ENCODE measurements around the gene GLT1D1.

The GLT1D1 gene

DNA sequence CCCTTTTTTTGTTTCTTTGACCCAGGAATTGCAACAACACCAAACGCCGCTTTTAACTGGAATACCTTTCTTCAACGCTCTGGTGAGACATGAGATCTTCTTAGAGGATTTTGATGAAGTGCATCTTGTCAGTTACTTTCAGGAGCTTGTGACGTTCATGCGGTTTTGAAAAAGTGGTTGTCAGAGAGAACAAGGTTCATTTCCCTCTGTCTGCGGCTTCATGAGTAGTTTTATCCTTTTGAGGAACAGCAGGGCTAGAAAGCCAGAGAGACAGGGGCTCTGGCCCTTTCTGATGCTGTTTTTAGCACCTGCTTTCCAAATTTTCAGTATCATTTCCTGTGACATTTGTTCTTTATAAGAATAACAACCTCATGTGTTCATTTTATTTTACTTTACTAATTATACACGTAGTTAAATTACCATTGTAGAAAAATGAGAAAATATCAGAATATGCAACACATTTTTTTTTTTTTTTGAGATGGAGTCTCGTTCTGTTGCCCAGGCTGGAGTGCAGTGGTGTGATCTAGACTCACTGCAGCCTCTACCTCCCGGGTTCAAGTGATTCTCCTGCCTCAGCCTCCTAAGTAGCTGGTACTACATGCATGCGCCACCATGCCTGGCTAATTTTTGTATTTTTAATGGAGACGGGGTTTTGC is 61.8 kb downstream of the GLT1D1 start:
- peak; percentile 11 for DNase-seq (ENCODE audit: low read depth)

DNA sequence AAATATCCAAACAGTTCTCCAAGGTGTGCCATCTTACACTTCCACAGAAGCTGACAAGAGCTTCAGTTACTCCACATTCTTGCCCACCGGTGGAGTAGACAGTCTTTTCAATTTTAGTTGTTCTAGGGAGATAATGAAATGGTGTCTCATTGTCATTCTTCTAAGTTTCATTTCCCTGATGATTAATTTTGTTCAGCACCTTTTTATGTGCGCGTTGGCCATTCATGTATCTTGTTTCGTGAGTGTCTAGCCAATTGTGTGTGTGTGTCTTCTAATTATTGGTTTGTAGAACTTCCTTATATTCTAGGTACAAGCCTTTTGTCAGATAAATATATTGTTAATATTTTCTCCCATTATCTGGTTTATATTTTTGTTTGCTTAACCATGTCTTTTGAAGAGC is 63.1 kb downstream of the GLT1D1 start:
- DNase-seq (ENCODE audit: low read depth) = no peak

DNA sequence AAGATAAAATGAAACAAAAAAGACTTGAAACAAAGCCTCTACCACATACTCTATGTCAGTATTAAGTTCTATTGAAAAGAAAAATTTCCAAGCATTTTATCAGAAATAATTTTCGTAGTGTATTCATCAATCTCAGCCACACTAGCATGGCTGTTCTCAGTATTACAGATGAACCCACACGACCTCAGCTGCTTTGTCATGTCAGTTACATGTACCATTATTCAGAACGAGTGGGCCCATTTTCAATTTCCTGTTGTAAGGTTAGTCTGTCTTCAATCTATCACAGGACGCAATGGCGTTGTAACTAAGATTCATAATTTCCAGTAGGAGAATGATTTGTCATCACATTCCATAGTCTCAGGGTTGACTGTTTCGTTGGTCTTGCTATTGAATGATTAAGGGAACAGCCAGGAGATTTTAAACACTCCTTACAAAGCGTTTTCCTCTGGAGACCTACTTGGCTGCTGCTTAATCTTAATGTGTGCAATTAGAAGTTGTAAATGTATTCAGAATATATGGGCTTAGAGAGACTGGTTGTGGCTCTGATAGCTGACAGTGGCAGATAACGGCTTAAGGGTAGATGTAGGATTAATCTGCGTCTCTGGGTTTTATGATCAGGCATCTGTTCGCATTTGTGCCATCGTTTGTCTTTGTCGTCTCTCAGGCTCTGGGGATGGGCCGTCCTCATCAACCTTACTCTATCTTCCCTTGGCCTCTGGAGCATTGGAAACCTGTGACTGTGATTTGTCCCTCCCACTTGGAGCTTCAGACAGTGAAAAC is 65.4 kb downstream of the GLT1D1 start:
- DNase-seq (ENCODE audit: low read depth) = no peak

DNA sequence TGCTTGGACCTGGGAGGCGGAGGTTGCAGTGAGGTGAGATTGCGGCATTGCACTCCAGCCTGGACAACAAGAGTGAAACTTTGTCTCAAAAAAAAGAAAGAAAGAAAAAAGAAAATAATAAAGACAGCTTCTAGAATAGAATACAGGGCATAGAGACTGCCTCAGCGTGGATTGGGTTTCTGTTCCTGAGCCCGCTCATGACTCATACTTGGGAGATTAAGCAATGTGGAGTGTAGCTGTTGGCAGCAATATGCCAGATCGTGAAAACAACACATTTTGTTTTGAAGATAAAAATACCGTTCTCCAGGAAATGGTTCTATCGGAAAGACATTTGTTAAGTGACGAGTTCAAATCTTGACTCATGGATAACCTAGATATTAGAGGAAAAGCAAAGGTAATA is 67.2 kb downstream of the GLT1D1 start:
- no peak for DNase-seq (ENCODE audit: low read depth)

DNA sequence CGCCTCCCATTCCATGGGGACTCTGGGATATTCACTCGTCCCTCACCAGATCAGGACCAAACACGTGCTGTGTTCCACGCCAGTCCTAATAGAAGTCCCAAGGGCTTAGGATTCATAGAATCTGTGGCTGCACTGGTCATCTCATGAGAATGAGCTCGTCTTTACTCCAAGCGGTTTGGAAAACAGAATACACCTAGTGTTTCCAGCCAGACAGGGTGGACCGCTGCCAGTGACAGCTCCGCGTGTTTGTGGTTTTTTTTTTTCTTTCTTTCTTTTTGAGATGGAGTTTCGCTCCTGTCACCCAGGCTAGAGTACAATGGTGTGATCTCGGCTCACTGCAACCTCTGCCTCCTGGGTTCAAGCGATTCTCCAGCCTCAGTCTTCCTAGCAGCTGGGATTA is 75.1 kb downstream of the GLT1D1 start:
- DNase-seq (ENCODE audit: low read depth) = no peak

DNA sequence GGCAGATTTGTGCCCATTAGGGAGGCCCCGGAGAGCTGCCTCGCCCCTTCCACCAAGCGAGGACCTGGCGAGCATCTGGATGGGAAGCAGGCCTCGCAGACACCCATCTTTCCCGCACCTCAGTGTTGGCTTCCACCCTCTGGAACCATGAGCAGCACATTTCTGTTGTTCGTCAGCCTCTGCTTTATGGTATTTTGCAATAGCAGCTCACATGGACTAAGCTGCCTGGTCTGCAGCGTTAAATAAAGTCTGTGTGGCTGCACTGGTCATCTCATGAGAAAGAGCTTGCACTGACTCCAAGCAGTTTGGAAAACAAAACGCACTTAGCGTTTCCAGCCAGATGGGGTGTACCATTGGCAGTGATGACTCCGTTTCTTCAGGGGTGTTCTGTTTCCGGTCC is 75.8 kb downstream of the GLT1D1 start:
- no peak for DNase-seq (ENCODE audit: low read depth)

DNA sequence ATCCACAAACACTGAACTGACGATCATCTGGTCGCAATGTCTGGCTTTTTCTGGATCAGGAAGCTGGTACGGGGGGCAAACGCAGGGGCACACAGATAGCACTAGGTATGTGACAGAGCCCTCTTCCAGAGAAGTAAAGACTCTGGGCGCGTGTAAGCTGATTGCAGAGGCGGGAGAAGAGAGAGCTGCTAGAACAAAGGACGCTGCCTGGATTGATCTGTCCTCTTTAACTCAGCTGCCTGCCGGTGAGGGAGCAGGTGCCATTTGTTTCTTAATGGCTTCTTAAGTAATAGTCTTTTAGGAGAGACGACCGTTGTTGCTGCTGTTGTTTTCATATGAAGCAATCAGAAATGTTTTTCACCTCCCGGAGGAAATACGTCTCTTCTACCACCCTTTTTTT is 77.3 kb downstream of the GLT1D1 start:
- DNase-seq (ENCODE audit: low read depth) = no peak

DNA sequence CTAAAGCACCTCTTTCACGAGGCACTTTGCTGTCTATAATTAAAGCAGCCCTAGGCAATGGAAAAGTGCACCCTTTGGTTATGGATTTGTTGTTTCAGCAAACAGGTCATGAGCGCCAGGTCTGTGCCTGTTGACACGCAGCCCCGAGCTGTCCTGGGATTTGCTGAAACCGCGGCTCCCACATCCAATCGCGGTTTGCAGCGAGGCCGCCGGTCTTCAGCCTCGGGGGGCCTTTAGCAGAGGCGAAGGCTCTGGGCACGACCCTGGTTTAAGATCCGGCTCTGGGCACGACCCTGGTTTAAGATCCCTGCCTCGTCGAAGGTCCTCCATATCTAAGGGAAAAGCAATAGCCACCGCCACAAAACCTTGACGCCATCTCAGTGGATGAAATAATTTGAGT is 79.2 kb downstream of the GLT1D1 start:
- no peak for DNase-seq (ENCODE audit: low read depth)

DNA sequence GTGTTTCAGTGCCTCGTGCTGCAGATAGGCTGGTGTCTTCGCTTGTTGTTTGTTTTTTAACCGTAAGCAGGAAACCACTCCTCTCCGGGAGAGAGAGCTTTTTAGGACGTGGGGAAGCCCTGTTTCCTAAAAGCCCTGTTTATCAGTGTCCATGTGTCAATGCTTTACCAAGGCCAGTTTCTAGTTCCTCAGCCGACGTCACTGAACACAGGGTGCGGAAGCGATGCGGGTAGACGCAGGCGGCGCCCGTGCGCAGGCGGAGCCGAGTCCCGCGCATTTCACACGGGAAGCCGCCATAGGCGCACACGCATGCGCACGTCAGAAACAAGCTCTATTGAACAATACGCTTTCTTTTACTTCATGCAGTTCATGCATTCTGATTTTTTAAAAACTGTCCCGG is 79.8 kb downstream of the GLT1D1 start:
- no peak for DNase-seq (ENCODE audit: low read depth)

DNA sequence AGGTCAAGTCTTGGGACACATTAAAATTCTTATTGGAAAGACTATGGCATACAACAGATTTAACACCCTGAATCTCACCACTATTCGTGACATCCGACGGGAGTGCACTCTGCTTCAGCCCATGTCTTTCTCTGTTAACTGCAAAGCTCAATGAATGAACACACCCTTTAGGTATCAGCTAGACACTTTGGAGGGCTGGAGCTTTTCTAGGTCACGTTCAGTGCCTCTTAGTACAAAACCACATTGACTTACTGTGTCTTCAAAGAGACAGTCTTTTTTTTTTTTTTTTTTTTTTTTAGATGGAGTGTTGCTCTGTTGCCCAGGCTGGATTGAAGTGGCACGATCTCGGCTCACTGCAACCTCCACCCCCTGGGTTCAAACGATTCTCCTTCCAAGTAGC is 80.6 kb downstream of the GLT1D1 start:
- no peak for DNase-seq (ENCODE audit: low read depth)

DNA sequence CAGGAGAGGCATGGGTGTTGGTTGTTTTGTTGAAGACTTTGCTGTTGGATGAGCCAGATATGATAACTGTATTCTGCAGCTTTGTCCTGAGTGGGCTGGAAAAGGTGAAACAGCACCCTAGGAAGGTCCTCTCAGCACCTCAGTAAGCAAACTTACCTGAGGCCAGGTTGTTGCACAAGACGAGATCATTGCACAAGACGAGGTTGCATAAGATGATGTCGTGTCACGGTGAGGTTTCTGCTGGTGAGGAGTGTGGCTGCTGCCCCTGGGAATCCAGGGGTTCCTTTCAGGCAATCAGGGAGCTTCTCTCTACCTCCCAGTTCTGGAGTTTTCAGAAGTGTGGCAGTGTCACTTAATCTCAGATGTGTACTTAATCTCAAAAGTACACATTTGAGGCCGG is 85.6 kb downstream of the GLT1D1 start:
- no peak for DNase-seq (ENCODE audit: low read depth)

DNA sequence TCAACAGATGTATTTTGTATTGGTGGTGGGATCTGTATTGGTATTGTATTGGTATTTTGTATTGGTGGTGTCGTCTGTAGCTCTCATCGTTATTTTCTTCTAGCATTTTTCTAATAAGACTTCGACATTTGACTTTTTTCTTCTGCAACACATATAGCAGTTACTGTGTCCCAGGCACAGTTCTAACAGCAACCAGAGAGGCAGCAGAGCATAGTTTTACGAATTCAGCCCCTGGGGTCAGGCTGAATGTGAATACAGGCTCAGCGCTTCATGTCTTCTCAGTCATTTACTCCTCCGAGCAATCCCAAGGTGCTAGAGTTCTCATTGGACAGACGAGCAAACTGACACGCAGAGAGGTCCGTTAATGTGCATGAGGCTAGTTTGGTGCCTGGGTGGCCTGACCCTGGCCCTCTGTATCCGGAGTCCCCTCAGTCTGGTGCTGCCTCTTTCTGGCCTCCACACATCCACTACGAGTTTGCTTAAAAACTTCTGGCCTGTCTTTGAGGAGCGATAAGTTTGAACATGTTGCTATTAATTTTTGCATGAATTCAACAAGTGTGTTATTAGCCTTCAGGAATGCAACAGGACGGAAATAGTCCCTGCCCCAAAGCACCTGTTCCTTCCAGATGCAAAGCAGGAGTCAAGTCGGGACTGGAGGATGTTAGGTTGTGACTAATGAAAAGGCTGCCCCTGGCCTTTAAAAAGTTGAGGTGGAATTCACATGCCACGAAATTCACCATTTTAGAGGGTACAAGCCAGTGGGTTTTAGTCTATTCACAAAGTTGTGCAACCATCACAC is 87.0 kb downstream of the GLT1D1 start:
- DNase-seq (ENCODE audit: low read depth) = no peak

DNA sequence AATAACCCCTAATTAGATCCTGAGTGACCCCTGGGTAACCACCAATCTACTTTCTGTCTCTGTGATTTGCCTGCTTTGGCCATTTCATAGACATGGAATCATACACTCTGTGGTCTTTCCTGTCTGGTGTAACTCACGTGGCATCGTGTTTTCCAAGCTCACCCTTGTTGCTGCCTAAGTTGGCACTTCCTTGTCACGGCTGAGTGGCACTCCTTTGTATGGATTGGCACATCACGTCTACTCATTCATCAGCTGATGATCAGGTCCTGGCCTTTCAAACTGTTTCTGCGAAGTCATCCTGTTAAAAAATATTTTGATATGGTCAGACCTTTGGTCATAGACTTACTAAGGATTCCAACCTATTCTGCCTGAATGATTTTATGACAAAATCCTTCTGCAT is 87.7 kb downstream of the GLT1D1 start:
- DNase-seq (ENCODE audit: low read depth) = no peak

DNA sequence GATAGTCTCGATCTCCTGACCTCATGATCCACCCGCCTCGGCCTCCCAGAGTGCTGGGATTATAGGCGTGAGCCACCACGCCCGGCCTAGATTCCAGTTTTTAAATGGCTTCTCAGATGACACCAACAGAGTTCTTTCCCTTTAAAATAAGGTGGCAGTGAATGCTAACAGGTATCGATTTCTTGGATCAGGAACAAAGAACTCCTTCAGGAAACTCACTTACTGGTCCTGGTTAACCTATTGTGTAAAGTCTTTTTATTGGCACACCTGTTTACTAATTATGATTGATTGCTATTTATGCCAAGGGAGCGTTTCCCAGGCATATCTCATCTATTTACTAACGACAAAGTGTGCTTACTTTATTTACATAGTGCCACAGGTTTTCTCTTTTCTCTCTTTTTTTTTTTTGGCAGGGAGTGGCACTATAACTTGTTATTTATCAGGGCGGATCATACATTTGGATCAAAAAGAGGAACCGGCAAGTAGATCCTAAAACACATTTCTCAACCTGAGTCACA is 89.7 kb downstream of the GLT1D1 start:
- no peak for DNase-seq (ENCODE audit: low read depth)

DNA sequence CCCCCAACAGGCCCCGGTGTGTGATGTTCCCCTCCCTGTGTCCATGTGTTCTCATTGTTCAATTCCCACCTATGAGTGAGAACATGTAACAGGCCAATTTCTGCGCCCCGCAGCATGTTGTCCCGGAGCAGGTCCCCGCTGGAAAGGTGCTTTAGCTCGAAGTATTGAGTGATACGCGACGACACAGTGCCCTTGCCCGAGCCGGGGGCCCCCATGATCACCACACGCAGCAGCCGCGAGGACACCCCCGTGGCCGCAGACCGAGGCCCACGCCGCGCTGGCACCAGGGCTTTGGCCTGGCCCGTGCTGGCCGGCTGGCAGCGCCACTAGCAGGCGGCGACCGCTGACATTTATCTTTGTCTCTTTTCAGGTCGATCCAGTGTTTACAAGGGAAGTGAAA is 91.7 kb downstream of the GLT1D1 start:
- no peak for DNase-seq (ENCODE audit: low read depth)

DNA sequence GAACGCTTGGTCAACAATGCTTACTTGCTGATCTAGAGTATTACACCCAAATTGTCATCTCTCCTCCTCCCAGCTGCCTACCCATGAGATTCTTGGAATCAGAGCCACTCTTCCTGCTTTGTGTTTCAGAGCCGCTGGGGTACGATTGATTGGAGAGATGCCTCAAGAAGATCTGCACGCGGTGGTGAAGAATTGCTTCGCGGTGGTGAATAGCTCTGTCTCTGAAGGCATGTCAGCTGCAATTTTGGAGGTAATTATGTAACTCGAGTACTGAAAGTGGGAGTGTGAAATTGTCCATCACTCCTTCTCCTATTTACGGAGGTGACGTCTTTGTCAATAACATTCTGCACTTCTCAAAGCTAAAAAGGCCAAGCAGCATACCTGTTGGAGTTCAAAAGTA is 93.9 kb downstream of the GLT1D1 start:
- DNase-seq (ENCODE audit: low read depth) = no peak

DNA sequence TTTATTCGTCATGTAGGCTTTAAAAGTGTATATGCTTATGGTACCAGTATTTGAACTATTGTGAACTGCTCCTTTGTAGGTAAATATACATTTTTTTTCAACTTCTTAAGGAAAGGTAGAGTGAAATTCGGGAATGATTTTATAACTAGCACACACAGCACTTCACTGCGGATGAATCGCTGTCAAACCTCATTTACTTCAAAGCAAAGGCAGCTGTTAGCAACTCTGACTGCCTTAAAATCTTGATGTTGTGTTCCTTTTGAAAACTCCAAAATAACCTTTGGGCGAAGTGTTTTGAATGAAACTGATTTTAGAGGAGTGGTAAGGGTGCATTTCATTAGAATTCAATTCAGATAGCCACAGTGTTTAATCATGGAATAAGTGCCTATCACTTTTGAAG is 95.8 kb downstream of the GLT1D1 start:
- DNase-seq (ENCODE audit: low read depth) = no peak

DNA sequence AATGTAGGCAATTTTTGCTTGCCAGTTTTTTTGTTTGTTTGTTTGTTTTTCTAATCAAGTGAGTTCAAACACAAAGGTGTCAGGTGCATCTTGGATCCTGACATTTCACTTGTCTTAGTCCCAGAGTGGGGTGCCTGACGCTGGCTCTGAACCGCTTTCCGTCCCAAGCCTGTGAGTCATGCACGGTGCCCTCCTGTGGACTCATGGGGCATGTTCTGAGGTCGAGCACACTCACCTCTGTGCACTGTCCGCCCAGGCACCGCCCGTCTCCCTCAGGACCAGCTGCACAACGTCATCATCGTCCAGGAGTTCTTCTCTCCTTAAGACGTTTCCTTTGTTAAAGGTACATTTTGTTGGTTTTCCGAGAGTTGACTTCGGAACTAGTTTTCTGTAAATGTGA is 98.2 kb downstream of the GLT1D1 start:
- DNase-seq (ENCODE audit: low read depth) = no peak

DNA sequence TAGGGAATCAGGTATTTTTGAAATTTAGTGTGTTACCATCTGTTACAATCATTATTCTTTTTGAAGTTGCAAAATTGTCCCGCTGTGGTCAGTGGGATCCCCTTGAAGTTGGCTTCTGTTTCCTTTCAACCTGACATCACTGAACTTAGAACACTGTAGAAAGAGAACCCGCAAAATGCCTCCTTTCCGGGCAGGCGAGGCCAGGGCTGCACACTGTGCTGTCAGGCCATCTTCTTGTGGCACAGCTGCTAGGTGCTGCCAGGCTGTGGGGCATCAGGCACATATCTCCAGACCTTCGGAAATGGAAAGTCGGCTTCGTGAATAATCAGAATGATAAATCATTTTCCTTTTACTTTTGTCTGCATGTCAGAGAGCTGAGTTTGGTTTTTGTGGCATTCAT is 103.5 kb downstream of the GLT1D1 start:
- no peak for DNase-seq (ENCODE audit: low read depth)

DNA sequence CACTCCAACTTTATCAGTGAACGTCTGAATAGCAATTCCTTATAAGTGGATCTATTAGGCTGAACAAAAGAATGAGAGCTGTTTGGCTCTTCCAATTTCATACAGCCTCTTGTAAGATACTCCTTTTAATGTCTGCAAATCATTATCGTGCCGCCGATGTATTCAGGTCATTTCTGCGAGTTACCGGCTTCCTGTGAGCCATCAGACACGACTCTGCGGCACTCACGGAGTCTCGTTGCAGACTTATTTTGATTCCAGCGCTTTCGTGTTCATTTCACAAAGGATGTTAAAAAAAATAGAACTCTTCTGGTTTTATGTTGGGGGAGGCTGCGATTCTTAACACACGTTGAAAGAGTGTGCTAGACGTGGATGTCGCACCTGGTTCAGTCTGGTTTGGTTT is 106.6 kb downstream of the GLT1D1 start:
- DNase-seq (ENCODE audit: low read depth) = no peak

DNA sequence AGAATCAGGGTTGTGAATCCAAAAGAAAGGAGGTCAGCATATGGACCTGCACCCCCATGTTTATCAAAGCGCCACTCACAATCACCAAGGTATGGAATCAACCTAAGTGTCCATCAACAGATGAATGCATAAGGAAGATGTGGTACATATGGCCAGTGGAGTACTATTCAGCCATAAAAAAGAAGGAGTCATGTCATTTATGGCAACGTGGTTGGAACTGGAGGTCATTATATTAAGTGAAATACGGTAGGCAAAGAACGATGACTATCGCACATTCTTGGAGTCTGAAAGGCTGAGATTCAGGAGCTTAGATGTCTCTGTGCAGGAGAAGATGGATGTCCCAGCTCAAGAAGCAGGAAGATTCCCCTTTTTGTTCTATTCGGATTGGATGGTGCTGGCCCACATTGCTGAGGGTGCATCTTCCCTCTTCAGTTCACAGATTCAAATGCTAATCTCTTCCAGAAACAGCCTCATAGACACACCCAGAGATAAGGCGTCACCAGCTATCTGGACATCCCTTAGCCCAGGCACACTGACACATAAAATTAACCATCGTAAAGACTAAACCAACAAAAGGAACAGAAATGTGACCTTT is 108.1 kb downstream of the GLT1D1 start:
- DNase-seq (ENCODE audit: low read depth) = no peak

DNA sequence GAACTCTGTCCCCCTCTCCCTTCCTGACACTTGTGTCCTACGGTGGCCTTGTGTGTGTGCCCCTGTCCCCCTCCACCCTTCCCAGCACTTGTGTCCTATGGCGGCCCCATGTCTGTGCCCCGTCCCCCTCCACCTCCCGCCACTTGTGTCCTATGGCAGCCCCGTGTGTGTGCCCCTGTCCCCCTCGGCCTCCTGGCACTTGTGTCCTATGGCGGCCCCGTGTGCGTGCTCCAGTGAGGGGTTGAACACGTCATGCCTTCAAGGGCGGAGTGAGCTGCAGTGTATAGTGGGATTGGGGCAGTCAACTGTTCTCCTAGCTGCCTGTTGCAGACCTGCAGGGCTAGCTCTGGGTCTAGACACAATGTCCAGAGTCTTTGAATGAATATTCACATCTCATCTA is 108.7 kb downstream of the GLT1D1 start:
- no peak for DNase-seq (ENCODE audit: low read depth)
